CD4-positive, alpha-beta T cell (primary cell): ENCODE results near the gene TMPRSS11F. TPM values are rescaled to one million over a fixed set of nuclear protein-coding genes. Genes with fewer than 3 reads are reported as not detected.

ENCODE experiments used
- ATAC-seq: fragments of 200-7000 bp; cut with Tn5 transposase; one replicate; pipeline ENCODE4 v1.10.0; 2022; ENCODE audit warnings: mild to moderate bottlenecking; ENCODE audit not compliant: poor library complexity
- CTCF ChIA-PET: fragments of 350-600 bp; sonication (Branson Sonifier 250); formaldehyde crosslinking; loops from one replicate; lab custom pipeline; 2021; ENCODE audit warnings: antibody characterized with exemption, inconsistent platforms; lab: Charles Lee
- POLR2A ChIA-PET: fragments of 350-600 bp; sonication (Branson Sonifier 250); formaldehyde crosslinking; loops from one replicate; lab custom pipeline; 2021; ENCODE audit warnings: antibody characterized with exemption, inconsistent platforms; lab: Charles Lee
- DNase-seq, 14 experiments: peaks; one replicate each; pipeline ENCODE4 v3.0.0-alpha.2; 2013 to 2020; ENCODE audit warnings: mixed read lengths in 2 of 14
- H3K27ac ChIP-seq, 2 donors: one replicate each; pipeline versions ENCODE4 v1.5.1 to v1.7.0; 2013; ENCODE audit warnings: low read length in 2 of 2, low read depth in 1 of 2, mild to moderate bottlenecking in 1 of 2
- H3K27me3 ChIP-seq, 2 experiments: 1 replicate in 1 of 2; 2 replicates in 1 of 2; pipeline versions ENCODE4 v1.6.1 to v1.7.0; 2013; ENCODE audit warnings: low read length in 2 of 2, control low read depth in 1 of 2, mild to moderate bottlenecking in 1 of 2, moderate library complexity in 1 of 2; ENCODE audit not compliant: insufficient read depth in 2 of 2, control insufficient read depth in 1 of 2
- H3K36me3 ChIP-seq: one replicate; pipeline ENCODE4 v1.6.1; 2013; ENCODE audit warnings: low read length, control low read depth; ENCODE audit not compliant: insufficient read depth
- H3K4me1 ChIP-seq: one replicate; pipeline ENCODE4 v1.6.1; 2013; ENCODE audit warnings: low read length, control low read depth; ENCODE audit not compliant: insufficient read depth
- H3K4me3 ChIP-seq: one replicate; pipeline ENCODE4 v1.5.1; 2013; ENCODE audit warnings: mild to moderate bottlenecking, low read length, moderate library complexity
- H3K9me3 ChIP-seq, 2 experiments: 1 replicate in 1 of 2; 2 replicates in 1 of 2; pipeline versions ENCODE4 v1.6.1 to v1.7.0; 2013; ENCODE audit warnings: low read length in 2 of 2, mild to moderate bottlenecking in 2 of 2, control low read depth in 1 of 2, moderate library complexity in 1 of 2; ENCODE audit not compliant: control insufficient read depth in 1 of 2, insufficient read depth in 1 of 2
- H3K27ac Mint-ChIP-seq: one replicate; pipeline ENCODE4 v1.8.0; 2020; ENCODE audit warnings: mixed read lengths
- H3K27me3 Mint-ChIP-seq: one replicate; pipeline ENCODE4 v1.8.0; 2021; ENCODE audit warnings: mixed read lengths
- H3K36me3 Mint-ChIP-seq: one replicate; pipeline ENCODE4 v1.8.0; 2021; ENCODE audit warnings: low read depth, mixed read lengths
- H3K4me1 Mint-ChIP-seq: one replicate; pipeline ENCODE4 v1.8.0; 2021; ENCODE audit warnings: low read depth, mixed read lengths
- H3K4me3 Mint-ChIP-seq: one replicate; pipeline ENCODE4 v1.8.0; 2020; ENCODE audit warnings: mild to moderate bottlenecking, mixed read lengths
- H3K9me3 Mint-ChIP-seq: one replicate; pipeline ENCODE4 v1.8.0; 2020; ENCODE audit warnings: mixed read lengths
- intact Hi-C, 2 experiments: fragments of 100-400 bp; cut with DNase I in 1 of 2; cut with micrococcal nuclease in 1 of 2; formaldehyde crosslinking; loops; one replicate each; pipeline versions ENCODE4 v1.15.1 to v1.9.0; 2023 to 2025; cut with DNase I, micrococcal nuclease
- total RNA-seq, 174 experiments: library from RNA in 2 of 174; stranded (reverse) in 2 of 174; gene quantifications; one replicate each; pipeline ENCODE4 v1.2.3 and lab custom pipeline; 2021 to 2026
- TF ChIP-seq, protein P1 (sequence below): fragments of 200-600 bp; IDR thresholded peaks from one replicate; pipeline ENCODE4 v1.8.0; 2022; ENCODE audit warnings: antibody characterized with exemption, mild to moderate bottlenecking

The TMPRSS11F gene
- total RNA-seq, 2 experiments from 2014 or later, result not detected

- no peak for DNase-seq
- intact Hi-C loops, result no loop called here
- Histone ChIP-seq H3K36me3 (no peaks in the 10 kb centered on the region), H3K27me3 (no peaks in the 10 kb centered on the region), H3K4me3 (no peak overlapping the region), H3K27ac (no peak overlapping the region), H3K9me3 (no peaks in the 10 kb centered on the region), H3K4me1 (no peaks in the 10 kb centered on the region)
- ATAC-seq, result no peak
- Mint-ChIP-seq H3K9me3 (no peaks in the 10 kb centered on the region), H3K4me3 (no peak overlapping the region), H3K27me3 (no peaks in the 10 kb centered on the region), H3K4me1 (no peaks in the 10 kb centered on the region), H3K27ac (no peak overlapping the region), H3K36me3 (no peaks in the 10 kb centered on the region)
- CTCF ChIA-PET, result no interaction called here
- POLR2A ChIA-PET, result no interaction called here
- TF ChIP-seq, protein P1, sequence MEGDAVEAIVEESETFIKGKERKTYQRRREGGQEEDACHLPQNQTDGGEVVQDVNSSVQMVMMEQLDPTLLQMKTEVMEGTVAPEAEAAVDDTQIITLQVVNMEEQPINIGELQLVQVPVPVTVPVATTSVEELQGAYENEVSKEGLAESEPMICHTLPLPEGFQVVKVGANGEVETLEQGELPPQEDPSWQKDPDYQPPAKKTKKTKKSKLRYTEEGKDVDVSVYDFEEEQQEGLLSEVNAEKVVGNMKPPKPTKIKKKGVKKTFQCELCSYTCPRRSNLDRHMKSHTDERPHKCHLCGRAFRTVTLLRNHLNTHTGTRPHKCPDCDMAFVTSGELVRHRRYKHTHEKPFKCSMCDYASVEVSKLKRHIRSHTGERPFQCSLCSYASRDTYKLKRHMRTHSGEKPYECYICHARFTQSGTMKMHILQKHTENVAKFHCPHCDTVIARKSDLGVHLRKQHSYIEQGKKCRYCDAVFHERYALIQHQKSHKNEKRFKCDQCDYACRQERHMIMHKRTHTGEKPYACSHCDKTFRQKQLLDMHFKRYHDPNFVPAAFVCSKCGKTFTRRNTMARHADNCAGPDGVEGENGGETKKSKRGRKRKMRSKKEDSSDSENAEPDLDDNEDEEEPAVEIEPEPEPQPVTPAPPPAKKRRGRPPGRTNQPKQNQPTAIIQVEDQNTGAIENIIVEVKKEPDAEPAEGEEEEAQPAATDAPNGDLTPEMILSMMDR, result no peak
Observed at GRCh38 chr4:68124262-68124661, 5.4 kb downstream of the TMPRSS11F start.

DNA sequence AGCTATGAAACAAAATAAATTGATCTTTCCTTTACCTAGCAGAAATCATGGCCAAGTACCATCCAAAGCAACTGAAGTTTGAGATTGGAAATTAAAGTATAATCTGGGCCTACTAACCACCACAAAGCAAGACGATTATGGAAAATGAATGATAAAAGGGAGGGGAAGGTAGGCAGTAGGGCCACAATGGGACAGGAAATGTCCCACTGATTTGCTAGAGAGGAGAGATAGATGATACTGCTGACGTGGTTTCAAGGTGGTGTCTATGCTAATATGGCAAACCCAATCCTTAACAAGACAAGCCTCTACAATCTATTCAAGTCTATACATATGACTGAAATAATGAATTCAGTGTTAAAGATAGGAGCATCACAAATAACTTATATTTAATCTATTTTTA lies 6.1 kb downstream of the TMPRSS11F start:
- Mint-ChIP-seq H3K4me3 (no peak overlapping the region), H3K4me1 (no peaks in the 10 kb centered on the region), H3K27me3 (no peaks in the 10 kb centered on the region), H3K9me3 (no peaks in the 10 kb centered on the region), H3K27ac (no peak overlapping the region), H3K36me3 (no peaks in the 10 kb centered on the region)
- CTCF ChIA-PET, result no interaction called here
- DNase-seq, result no peak
- ATAC-seq, result no peak
- H3K9me3 ChIP-seq, result no peaks in the 10 kb centered on the region
- H3K4me3 ChIP-seq, result no peak overlapping the region
- no peaks in the 10 kb centered on the region for H3K4me1 ChIP-seq
- H3K27me3 ChIP-seq, result no peaks in the 10 kb centered on the region
- intact Hi-C loops, result no loop called here
- H3K36me3 ChIP-seq, result no peaks in the 10 kb centered on the region
- POLR2A ChIA-PET, result no interaction called here
- TF ChIP-seq, protein P1, result no peak
- no peak overlapping the region for H3K27ac ChIP-seq

GRCh38 chr4:68119921-68120320 lies 9.7 kb downstream of the TMPRSS11F start:
- Mint-ChIP-seq H3K4me3 (no peak overlapping the region), H3K36me3 (no peaks in the 10 kb centered on the region), H3K27me3 (no peaks in the 10 kb centered on the region), H3K4me1 (no peaks in the 10 kb centered on the region), H3K9me3 (peaks cover 1% of the 10 kb centered on the region), H3K27ac (no peak overlapping the region)
- TF ChIP-seq, protein P1, result no peak
- Histone ChIP-seq H3K27ac (no peak overlapping the region), H3K27me3 (no peaks in the 10 kb centered on the region), H3K4me1 (no peaks in the 10 kb centered on the region), H3K4me3 (no peak overlapping the region), H3K36me3 (no peaks in the 10 kb centered on the region), H3K9me3 (peaks cover 3 to 5% of the 10 kb centered on the region in 2 experiments)
- ATAC-seq (no peak), DNase-seq (no peak)
- ChIA-PET CTCF (interaction anchor here (1.2 kb wide), 1 partner anchor 11 kb away, joined by 3 read pairs; no protein-coding TSS in a partner anchor), POLR2A (no interaction called here)
- intact Hi-C loops, result no loop called here
